ENCODE data around the gene FDXACB1.

Gene FDXACB1, protein sequence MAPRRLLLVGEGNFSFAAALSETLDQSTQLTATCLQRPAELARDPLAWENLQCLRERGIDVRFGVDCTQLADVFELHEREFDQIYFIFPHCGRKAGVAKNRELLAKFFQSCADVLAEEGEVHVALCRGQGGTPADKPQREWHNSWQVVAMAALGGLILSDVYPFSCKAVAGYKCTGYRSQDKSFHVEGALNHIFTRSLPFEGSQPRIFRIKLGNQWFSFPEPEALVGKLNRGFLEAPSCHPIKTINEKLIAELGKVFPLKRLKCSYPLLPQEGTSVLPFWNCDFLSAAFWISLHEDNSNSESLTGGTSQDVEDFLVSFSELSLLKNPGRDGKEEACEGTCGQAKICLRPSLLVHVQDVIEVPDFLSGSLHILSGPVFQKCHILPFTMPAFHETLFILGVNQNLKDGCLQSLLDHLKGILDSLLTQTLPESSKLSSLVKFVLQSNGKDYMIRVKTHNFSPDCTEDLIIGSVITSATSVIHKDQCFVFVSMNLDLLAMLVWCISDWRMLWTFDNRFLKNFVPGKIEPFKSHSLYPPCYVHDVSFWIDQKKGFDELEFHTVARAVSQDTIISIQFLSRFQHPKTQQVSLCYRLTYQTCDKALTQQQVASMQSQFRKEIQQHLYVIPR

DNA sequence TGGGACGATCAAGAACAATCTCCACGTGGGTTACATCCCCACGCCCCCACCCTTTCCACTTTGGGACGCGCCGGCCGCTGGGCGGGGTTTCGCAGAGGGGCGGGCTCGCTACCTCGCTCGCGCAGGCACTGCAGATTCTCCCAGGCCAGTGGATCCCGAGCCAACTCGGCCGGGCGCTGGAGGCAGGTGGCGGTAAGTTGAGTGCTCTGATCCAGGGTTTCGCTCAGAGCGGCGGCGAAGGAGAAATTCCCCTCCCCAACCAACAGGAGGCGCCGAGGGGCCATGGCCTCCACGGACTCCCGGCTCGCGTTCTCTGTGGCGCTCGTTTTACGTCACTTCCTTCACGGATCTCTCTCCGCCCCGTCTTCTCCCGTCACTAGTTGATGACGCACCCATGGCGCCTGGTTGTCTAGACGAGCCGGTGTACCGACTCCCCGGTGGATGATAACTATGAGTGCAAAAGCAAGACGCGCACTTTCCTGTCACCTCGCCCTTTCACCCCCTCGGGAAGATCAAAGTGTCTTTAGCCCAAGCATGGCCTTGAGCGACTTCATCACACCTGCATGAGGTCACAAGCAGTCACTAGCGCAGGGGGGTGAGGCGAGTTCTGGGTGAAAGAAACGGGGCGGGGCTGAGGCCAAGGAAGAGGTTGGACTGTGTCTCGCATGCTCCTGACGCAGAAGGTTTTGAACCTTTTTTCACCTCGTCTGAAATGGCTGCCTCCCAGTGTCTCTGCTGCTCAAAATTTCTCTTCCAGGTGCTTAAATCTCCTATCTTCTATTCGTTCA, at the start of gene FDXACB1, which contains the start of gene CFAP68:
Gene FDXACB1, minus strand, starts transcription at position 317 of the 788 bp plus-strand sequence. Its CDS starts 33 bp downstream, at position 284.
Gene CFAP68, plus strand, starts transcription at position 693 of the 788 bp plus-strand sequence. Its CDS starts 20 bp downstream, at position 713.
- peak; percentile 99 for DNase-seq

- DNase-seq = peak; percentile 99
Observed at GRCh38 chr11:111926505-111927391, 47.8 kb upstream of the FDXACB1 start.

- DNase-seq = no peak
Observed at GRCh38 chr11:111925953-111926352, 47.0 kb upstream of the FDXACB1 start.

- DNase-seq = no peak
Observed at GRCh38 chr11:111923951-111924350, 45.0 kb upstream of the FDXACB1 start.

- no peak for DNase-seq
Observed at GRCh38 chr11:111923351-111923788, 44.4 kb upstream of the FDXACB1 start.

- no peak for DNase-seq
Observed at GRCh38 chr11:111922803-111923202, 43.8 kb upstream of the FDXACB1 start.

- no peak for DNase-seq
Observed at GRCh38 chr11:111921541-111922230, 42.7 kb upstream of the FDXACB1 start.

GRCh38 chr11:111920908-111921307, 41.9 kb upstream of the FDXACB1 start:
- no peak for DNase-seq

- peak; percentile 94 for DNase-seq
Observed at GRCh38 chr11:111918390-111919256, 39.7 kb upstream of the FDXACB1 start, which contains the start of gene C11orf52. Gene C11orf52 (plus strand): TSS chr11:111918913. CDS start chr11:111918973, 60 bp downstream.

GRCh38 chr11:111917788-111918187, 38.8 kb upstream of the FDXACB1 start:
- DNase-seq = no peak

- no peak for DNase-seq
Observed at GRCh38 chr11:111917312-111917711, 38.3 kb upstream of the FDXACB1 start.

- no peak for DNase-seq
Observed at GRCh38 chr11:111916768-111917167, 37.8 kb upstream of the FDXACB1 start.

DNA sequence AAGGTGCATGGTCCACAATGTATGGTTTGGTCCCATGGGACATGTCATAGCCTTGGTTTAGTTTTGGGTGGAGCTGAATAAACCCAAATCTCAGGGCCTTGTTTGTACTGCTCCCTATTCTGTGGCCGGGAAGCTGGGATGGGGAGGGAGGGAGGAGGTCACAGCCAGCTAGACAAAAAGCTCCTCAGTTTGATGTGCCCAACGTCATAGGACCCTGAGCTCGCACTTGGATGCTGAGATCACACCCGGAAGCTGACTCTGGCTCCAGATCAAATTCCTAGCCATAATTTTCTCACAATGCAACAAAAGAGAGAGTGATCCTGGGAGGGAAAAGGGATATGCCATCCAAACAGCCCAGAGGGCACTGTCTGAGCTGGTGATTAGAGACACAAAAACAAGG, 35.0 kb upstream of the FDXACB1 start:
- peak; percentile 22 for DNase-seq

GRCh38 chr11:111913031-111913861, 34.3 kb upstream of the FDXACB1 start:
- DNase-seq = no peak

- DNase-seq = no peak
Observed at GRCh38 chr11:111912535-111912934, 33.6 kb upstream of the FDXACB1 start, which contains the start of gene HSPB2. Gene HSPB2 (plus strand): TSS chr11:111912734. CDS start chr11:111912830, 96 bp downstream.

DNA sequence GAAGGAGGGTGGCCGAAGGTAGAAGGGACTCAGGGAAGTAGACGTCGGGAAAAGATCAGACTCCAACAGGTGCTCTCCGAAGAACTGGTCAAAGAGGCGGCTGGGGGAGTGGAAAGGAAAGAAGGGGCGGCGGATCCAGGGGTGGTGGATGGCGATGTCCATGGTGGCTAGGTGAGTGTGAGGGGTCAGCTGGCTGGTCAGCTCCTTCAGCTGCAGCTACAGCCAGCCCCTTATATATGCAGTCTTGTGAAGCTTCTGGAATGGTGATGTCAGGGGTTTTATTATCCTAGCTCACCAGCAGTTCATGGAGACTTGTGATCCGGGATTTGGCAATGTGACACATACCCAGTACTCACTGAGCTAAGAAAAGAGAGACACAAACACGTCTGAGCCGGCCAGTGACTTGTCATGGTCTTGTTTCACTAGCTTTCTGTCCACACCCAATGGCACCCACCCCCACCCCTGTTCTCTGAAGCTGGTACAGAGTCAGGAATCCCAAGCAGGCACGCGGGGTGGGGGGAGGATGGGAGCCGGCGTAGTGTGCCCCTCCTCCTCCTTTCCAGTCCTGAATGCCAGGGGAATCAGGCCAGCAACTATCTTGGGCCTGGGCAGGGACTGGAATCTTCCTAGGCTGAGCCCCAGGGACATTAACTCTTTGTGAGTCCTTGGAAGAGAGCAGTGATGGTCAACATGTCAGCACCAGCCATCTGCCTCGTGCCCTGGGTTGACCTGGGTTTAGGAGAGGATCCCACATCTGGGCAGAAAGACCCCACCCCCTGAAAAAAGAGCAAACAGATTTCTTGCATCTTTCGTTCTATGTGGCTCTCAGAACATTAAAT, 32.8 kb upstream of the FDXACB1 start, which contains the start of gene CRYAB:
Gene CRYAB, minus strand, starts transcription at position 208 of the 839 bp plus-strand sequence. Its CDS starts 46 bp downstream, at position 162.
- DNase-seq = no peak

GRCh38 chr11:111910676-111911562, 32.0 kb upstream of the FDXACB1 start:
- no peak for DNase-seq
